Fibroblast of mammary gland (primary cell): Measurements from ENCODE around the gene CEACAM16.
A peak's percentile ranks its signal among the peaks of the same experiment; 100 is the strongest.
"Not testable (repeated sequence)": the region's sequence is repeated elsewhere in the genome, so short reads cannot be mapped to it uniquely, and the experiment has no call there.

Experiments
- DNase-seq: peaks from one replicate; pipeline ENCODE4 v3.0.0-alpha.2; 2010; ENCODE audit warnings: low read depth
- H3K4me3 ChIP-seq: 2 replicates; pipeline ENCODE4 v1.5.1; 2011; ENCODE audit warnings: low read depth, mild to moderate bottlenecking, low read length, moderate library complexity; ENCODE audit not compliant: control insufficient read depth
- TF ChIP-seq, protein P1 (sequence below): conservative IDR thresholded peaks from 2 replicates; pipeline ENCODE4 v1.5.1; 2011; ENCODE audit warnings: low read depth, low read length, inconsistent platforms; ENCODE audit not compliant: control insufficient read depth, insufficient read depth

The CEACAM16 gene

DNA sequence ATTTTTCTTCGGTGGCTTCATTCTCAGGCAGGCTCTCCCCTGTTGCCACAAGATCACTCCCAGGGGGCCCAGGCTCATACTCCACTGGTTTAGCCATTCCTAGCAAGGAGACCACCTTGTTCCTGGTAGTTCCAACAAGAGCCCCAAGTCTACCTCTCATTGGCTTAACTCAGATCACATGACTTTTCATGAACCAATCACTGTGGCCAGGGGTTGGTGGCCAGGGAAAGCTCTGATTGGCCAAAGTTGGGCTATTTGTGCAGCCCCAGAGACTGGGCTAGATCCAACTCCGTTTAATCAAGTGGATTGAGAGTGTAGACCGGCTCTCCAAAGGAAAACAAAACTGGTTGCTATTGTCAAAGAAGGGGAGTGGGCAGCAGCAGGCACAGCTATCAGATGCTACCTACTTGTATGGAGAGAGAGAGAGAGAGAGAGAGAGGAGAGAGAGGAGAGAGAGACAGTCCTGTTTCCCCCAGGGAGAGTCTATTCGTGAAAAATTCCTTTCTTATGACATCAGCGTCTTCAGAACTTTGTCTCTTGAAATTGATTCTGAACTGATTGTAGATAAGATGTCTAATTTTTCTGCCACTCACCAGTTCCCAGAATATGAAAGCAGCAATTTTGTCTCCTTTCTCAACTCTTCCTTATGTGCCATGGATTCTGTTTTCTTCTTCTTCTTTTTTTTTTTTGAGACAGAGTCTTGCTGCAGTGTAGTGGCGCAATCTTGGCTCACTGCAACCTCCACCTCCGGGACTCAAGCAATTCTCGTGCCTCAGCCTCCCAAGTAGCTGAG lies 21.7 kb upstream of the CEACAM16 start:
- H3K4me3 ChIP-seq = no peak overlapping the region
- TF ChIP-seq, protein P1, sequence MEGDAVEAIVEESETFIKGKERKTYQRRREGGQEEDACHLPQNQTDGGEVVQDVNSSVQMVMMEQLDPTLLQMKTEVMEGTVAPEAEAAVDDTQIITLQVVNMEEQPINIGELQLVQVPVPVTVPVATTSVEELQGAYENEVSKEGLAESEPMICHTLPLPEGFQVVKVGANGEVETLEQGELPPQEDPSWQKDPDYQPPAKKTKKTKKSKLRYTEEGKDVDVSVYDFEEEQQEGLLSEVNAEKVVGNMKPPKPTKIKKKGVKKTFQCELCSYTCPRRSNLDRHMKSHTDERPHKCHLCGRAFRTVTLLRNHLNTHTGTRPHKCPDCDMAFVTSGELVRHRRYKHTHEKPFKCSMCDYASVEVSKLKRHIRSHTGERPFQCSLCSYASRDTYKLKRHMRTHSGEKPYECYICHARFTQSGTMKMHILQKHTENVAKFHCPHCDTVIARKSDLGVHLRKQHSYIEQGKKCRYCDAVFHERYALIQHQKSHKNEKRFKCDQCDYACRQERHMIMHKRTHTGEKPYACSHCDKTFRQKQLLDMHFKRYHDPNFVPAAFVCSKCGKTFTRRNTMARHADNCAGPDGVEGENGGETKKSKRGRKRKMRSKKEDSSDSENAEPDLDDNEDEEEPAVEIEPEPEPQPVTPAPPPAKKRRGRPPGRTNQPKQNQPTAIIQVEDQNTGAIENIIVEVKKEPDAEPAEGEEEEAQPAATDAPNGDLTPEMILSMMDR = no peak
- peak; percentile 55 for DNase-seq

DNA sequence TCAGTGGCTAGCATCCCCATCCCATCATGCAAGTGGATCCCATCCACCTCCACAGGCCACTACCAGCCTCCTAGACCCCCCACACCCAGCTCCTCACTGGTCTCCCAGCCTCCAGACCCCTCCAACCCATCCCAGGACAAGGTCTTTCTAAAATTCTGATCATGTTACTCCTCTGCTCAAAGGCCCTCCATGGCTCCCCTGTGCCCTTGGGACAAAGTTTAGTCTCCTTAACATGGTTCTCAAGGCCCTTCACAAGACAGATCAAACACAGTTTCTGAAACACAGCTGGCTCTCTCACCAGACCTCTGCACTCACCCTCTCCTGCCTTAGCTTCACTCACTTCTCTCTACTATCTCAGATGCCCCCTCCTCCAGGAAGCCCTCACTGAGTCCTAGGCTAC lies 18.4 kb upstream of the CEACAM16 start:
- TF ChIP-seq, protein P1 = no peak
- H3K4me3 ChIP-seq = no peak overlapping the region
- DNase-seq = no peak

DNA sequence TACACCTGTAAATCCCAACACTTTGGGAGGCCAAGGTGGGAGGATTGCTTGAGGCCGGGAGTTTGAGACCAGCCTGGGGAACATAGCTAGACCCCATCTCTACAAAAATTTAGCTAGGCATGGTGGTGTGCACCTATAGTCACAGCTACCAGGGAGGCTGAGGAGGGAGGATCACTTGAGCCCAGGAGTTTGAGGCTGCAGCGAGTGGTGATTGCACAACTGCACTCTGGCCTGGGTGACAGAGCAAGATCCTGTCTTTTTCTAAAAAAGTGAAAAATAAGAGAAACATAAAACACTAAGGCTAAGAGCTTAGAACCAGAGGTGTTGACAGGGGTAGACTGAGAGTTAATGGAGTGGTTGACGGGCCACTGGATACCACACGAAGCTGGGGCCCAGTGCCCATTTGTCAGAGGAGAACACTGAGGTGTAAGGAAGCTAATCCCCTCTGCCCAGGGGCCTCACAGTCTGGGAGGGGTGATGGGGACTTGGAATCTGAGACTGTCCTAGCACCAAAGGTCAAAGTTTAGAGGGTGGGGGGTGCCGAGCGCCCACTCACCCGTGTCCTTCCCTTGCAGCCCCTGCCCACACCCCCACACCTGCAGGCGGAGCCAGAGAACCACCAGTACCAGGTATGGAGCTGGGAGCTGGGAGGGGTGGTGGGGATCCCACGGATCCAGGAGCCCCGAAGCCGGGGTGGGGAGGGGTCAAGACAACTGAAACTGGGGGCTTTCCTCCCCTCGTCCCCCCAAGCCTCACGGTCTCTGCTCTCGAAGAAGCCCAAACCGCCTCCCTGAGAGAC lies 16.8 kb upstream of the CEACAM16 start:
- TF ChIP-seq, protein P1 = no peak
- DNase-seq = no peak
- no peak overlapping the region for H3K4me3 ChIP-seq

DNA sequence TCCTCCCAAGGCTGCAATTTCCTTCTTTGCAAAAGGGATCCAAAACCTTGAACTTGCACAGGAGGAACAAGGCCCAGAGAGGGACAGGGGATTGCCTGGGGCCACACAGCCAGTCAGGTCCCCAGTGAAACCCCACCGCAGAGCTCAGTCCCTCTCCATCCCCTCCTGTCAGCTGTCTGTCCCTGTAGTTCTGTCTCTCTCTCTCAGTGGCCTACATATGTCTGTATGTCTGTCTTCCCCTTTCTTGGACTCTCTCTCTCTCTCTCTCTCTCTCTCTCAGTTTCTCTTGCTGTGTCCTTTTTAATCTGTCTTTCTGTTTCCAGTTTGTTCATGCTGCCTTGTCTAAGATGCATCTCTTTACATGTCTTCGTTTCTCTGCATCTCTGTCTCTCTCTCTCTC lies 16.1 kb upstream of the CEACAM16 start:
- H3K4me3 ChIP-seq = no peak overlapping the region
- DNase-seq = no peak
- TF ChIP-seq, protein P1 = no peak

DNA sequence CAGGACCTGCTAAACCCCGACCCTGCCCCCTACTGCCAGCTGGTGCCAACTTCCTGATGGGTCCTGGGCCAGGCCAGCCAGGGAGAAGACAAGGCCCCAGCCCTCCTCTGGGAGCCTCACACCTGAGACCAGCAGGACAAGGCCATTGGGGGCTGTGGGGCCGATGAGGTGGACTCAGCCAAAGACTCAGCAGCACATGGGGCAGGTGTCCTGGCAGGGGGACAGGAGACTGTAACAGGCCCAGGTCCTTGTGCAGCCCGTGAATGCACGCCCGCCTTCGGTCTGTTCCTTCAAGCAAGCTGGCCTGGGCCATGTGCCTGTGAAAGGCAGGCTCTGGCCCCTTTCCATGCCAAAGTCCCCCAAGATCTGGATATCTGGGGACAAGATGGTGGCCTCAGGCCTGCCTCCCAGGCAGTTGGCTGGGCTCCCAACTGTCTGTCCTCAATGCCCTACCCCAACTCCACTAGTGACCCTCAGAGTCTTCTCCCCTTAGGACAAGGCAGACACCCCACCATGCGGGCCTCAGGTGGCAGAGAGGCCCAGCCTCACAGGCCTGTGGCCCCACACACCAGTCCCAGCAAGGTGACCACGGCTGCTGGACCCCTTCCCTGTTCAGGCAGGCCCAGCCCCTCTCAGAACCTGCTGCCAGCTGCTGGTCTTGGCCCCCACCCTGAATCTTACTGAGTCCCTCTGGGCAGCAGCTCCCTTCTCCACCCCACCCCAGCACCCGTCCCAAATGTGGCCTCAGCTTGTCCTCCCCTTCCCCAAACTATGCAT lies 15.3 kb upstream of the CEACAM16 start:
- no peak overlapping the region for H3K4me3 ChIP-seq
- no peak for DNase-seq
- TF ChIP-seq, protein P1 = no peak

DNA sequence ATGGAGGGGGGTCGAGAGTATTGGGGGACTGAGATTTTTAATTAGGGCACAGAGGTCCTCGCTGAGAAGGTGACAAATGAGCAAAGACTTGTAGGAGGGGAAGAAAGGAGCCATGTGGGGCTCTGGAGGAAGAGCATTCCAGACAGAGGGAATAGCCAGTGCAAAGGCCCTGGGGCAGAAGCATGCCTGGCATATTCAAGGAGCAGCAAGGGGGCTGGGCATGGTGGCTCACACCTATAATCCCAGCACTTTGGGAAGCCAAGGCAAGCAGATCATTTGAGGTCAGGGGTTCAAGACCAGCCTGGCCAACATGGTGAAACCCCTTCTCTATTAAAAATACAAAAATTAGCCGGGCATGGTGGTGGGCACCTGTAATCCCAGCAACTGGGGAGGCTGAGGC lies 14.6 kb upstream of the CEACAM16 start:
- DNase-seq = not testable (repeated sequence)

More for the DNA sequence above, 14.6 kb upstream of the CEACAM16 start:
- H3K4me3 ChIP-seq = not testable (repeated sequence)
